OCI-LY7 (cell line): ENCODE data around the gene NEUROD2. TPM values are rescaled to one million over a fixed set of nuclear protein-coding genes. Genes with fewer than 3 reads are reported as not detected.

ENCODE experiments used
- BruUV-seq: library from RNA; stranded (reverse); fragments of 400-500 nt; replicated peaks from 2 replicates; lab custom pipeline; 2021; lab: Mats Ljungman, UMichigan
- CTCF ChIA-PET: fragments of 300-600 bp; sonication (Branson Sonifier 250); formaldehyde crosslinking; loops from one replicate; lab custom pipeline; 2022; ENCODE audit warnings: antibody characterized with exemption; ENCODE audit not compliant: unreplicated experiment; lab: Charles Lee
- POLR2A ChIA-PET: fragments of 300-600 bp; sonication (Branson Sonifier 250); formaldehyde crosslinking; loops from one replicate; lab custom pipeline; 2022; ENCODE audit warnings: antibody characterized with exemption; lab: Charles Lee
- DNase-seq: peaks from one replicate; pipeline ENCODE4 v3.0.0-alpha.2; 2015; ENCODE audit warnings: low spot score
- H2AFZ ChIP-seq: fragments of 200-600 bp; sonication (generic), shearing (Covaris generic); 2 replicates; pipeline ENCODE4 v1.6.1; 2014; ENCODE audit warnings: mild to moderate bottlenecking, antibody characterized with exemption, low read length, moderate library complexity
- H3K27ac ChIP-seq: fragments of 200-600 bp; sonication (generic); 2 replicates; pipeline ENCODE4 v1.5.1; 2014; ENCODE audit warnings: mixed run types, low read depth, mild to moderate bottlenecking, moderate library complexity, low read length, inconsistent platforms; ENCODE audit not compliant: poor library complexity, severe bottlenecking
- H3K36me3 ChIP-seq: fragments of 200-600 bp; sonication (generic); 2 replicates; pipeline ENCODE4 v1.6.1; 2014; ENCODE audit warnings: mild to moderate bottlenecking, antibody characterized with exemption, low read length, moderate library complexity, mixed read lengths; ENCODE audit not compliant: insufficient read depth
- H3K4me1 ChIP-seq: fragments of 200-600 bp; sonication (generic); 2 replicates; pipeline ENCODE4 v1.5.1; 2014; ENCODE audit warnings: mild to moderate bottlenecking, low read length; ENCODE audit not compliant: insufficient read depth, poor library complexity, severe bottlenecking
- H3K4me2 ChIP-seq: fragments of 200-600 bp; sonication (generic); 2 replicates; pipeline ENCODE4 v1.6.1; 2014; ENCODE audit warnings: mild to moderate bottlenecking, low read length
- H3K4me3 ChIP-seq: fragments of 200-600 bp; sonication (generic); 2 replicates; pipeline ENCODE4 v1.5.1; 2014; ENCODE audit warnings: mild to moderate bottlenecking, low read depth, low read length; ENCODE audit not compliant: poor library complexity, severe bottlenecking
- H3K79me2 ChIP-seq: fragments of 200-600 bp; sonication (generic); 2 replicates; pipeline ENCODE4 v1.6.1; 2016; ENCODE audit warnings: low read depth, mild to moderate bottlenecking, low read length, moderate library complexity, mixed read lengths; ENCODE audit not compliant: insufficient read depth
- H3K9me2 ChIP-seq: fragments of 200-600 bp; sonication (generic); 2 replicates; pipeline ENCODE4 v1.6.1; 2016; ENCODE audit warnings: mild to moderate bottlenecking, low read length, mixed read lengths; ENCODE audit not compliant: insufficient read depth
- H3K9me3 ChIP-seq: fragments of 200-600 bp; sonication (generic); 2 replicates; pipeline ENCODE4 v1.6.1; 2014; ENCODE audit warnings: mild to moderate bottlenecking, mixed run types, low read length, mixed read lengths
- H4K20me1 ChIP-seq: fragments of 200-600 bp; sonication (generic); 2 replicates; pipeline ENCODE4 v1.6.1; 2014; ENCODE audit warnings: mild to moderate bottlenecking, antibody characterized with exemption, low read length, moderate library complexity, mixed read lengths; ENCODE audit not compliant: insufficient read depth
- EZH2phosphoT487 ChIP-seq: fragments of 200-600 bp; sonication (generic); IDR thresholded peaks from 2 replicates; pipeline ENCODE4 v1.6.1; 2018; ENCODE audit warnings: low read depth, borderline replicate concordance, mild to moderate bottlenecking, mixed run types, antibody characterized with exemption, low read length, moderate library complexity, mixed read lengths
- intact Hi-C: fragments of 100-400 bp; cut with micrococcal nuclease; formaldehyde crosslinking; loops from one replicate; pipeline ENCODE4 v1.10.0; 2022; ENCODE audit not compliant: unreplicated experiment
- total RNA-seq, 2 experiments: library from RNA; depleted of rRNA in 1 of 2; stranded (reverse); fragments of >200 nt in 1 of 2; shearing (Covaris generic) in 1 of 2; gene quantifications; 2 replicates each; pipeline ENCODE4 v1.2.3, GENCODE V29; 2014 to 2022
- TF ChIP-seq, protein P1 (sequence below): fragments of 200-600 bp; sonication (generic); conservative IDR thresholded peaks from 2 replicates; pipeline ENCODE4 v1.5.1; 2014; ENCODE audit warnings: mild to moderate bottlenecking, antibody characterized with exemption, low read length, moderate library complexity, mixed read lengths

The NEUROD2 gene
- total RNA-seq, 2 experiments from 2014 or later, result not detected

DNA sequence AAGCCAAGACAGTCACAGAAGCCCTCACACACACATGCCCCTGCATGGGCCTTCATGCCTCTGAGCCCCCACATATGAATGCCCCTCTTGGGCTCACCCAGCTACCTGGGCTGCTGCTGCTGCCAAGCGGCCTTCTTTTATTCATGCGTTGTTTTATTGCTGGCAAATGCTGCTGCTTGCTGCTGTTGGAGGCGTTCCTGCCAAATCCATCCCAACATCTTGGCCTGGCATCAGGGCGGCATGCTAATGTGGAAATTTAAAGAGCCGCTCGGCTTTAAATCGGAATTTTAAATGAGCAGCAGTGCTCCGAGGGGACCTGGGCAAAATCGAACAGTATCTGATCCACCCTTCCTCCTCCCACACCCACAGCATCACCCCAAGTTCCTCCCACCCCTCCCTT lies 39.0 kb downstream of the NEUROD2 start:
- Histone ChIP-seq H2AFZ (no peak overlapping the region), H3K9me2 (no peaks in the 10 kb centered on the region), H3K36me3 (peaks cover 31% of the 10 kb centered on the region), H3K4me2 (no peak overlapping the region), H3K4me1 (no peaks in the 10 kb centered on the region), H4K20me1 (no peaks in the 10 kb centered on the region), H3K27ac (no peak overlapping the region), H3K9me3 (no peaks in the 10 kb centered on the region), H3K4me3 (no peak overlapping the region), H3K79me2 (no peaks in the 10 kb centered on the region)
- intact Hi-C loops, result no loop called here
- no TSS peak for BruUV-seq
- DNase-seq, result no peak
- POLR2A ChIA-PET, result no interaction called here
- CTCF ChIA-PET, result interaction anchor here (0.7 kb wide), 1 partner anchor 9 kb away, joined by 3 read pairs; no protein-coding TSS in a partner anchor
- TF ChIP-seq, protein P1, sequence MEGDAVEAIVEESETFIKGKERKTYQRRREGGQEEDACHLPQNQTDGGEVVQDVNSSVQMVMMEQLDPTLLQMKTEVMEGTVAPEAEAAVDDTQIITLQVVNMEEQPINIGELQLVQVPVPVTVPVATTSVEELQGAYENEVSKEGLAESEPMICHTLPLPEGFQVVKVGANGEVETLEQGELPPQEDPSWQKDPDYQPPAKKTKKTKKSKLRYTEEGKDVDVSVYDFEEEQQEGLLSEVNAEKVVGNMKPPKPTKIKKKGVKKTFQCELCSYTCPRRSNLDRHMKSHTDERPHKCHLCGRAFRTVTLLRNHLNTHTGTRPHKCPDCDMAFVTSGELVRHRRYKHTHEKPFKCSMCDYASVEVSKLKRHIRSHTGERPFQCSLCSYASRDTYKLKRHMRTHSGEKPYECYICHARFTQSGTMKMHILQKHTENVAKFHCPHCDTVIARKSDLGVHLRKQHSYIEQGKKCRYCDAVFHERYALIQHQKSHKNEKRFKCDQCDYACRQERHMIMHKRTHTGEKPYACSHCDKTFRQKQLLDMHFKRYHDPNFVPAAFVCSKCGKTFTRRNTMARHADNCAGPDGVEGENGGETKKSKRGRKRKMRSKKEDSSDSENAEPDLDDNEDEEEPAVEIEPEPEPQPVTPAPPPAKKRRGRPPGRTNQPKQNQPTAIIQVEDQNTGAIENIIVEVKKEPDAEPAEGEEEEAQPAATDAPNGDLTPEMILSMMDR, result no peak
- no peak for TF ChIP-seq EZH2phosphoT487

DNA sequence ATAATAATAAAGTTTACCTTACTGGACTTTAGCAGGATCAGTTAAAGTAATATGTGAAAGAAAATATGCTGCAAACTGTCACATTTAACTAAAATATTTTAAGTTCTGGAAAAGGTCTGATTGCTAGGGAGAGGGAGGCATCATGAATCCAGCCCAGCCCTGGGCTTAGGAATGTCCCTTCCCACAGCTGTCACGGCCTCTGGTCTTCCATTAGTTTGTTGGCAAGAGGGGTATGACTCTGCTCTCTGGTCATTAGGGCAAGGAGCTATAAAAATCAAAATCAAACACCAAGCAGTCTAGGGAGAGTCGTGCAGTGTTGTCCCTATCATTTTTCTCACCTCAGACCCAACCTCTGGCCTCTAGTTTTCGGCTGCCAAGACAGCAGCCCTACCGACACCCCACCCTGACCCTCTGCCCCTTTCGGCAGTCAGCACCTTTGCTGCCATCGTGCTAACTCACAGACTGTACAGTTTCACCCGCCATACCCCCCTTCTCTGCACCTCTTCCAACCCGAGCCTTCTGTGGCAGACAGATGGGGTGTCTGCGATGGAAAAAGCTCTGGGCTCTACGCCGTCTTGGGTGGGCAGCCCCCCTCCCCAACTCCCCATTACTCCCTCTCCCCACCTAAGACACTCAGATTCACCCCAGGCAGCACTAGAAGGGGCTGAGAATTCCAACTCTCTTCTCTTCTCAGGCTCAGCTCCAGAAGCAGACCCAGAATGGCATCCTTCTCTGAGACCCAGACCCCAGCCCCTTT lies 41.4 kb downstream of the NEUROD2 start:
- no peak overlapping the region for H3K4me3 ChIP-seq
- no peak overlapping the region for H3K4me2 ChIP-seq
- H2AFZ ChIP-seq, result no peak overlapping the region
- H3K9me3 ChIP-seq, result no peaks in the 10 kb centered on the region
- intact Hi-C loops, result no loop called here
- BruUV-seq, result no TSS peak
- H3K4me1 ChIP-seq, result no peaks in the 10 kb centered on the region
- H3K79me2 ChIP-seq, result no peaks in the 10 kb centered on the region
- no peak for DNase-seq
- H3K27ac ChIP-seq, result no peak overlapping the region
- H3K36me3 ChIP-seq, result peaks cover 26% of the 10 kb centered on the region
- ChIA-PET POLR2A (interaction anchor here (0.6 to 0.9 kb wide), 2 partner anchors 17 to 1690 kb away, joined by 3 to 4 read pairs; no protein-coding TSS in a partner anchor), CTCF (no interaction called here)
- no peaks in the 10 kb centered on the region for H4K20me1 ChIP-seq
- no peaks in the 10 kb centered on the region for H3K9me2 ChIP-seq
- TF ChIP-seq, protein P1, result no peak
